Upper lobe of left lung (tissue), 4 donors: ENCODE measurements around the gene PPP6R2.

Source experiments
- EP300 ChIP-seq, 4 donors: sonication (generic); formaldehyde crosslinking; IDR thresholded peaks; one replicate each; pipeline ENCODE4 v1.5.1; 2017; ENCODE audit warnings: antibody characterized with exemption in 4 of 4, control low read depth in 2 of 4
- POLR2A ChIP-seq, 4 donors: fragments of 450-650 bp; IDR thresholded peaks; one replicate each; pipeline ENCODE4 v1.5.1; 2016 to 2017; ENCODE audit warnings: antibody characterized with exemption in 4 of 4, mild to moderate bottlenecking in 2 of 4
- POLR2AphosphoS5 ChIP-seq, 2 donors: sonication (generic); formaldehyde crosslinking; IDR thresholded peaks; one replicate each; pipeline ENCODE4 v1.5.1; 2017; ENCODE audit warnings: antibody characterized with exemption in 2 of 2
- TF ChIP-seq, protein P1 (sequence below), 6 experiments: fragments of 450-650 bp in 4 of 6; fragments of 200-600 bp in 2 of 6; sonication (generic) in 2 of 6; IDR thresholded peaks; one replicate each; pipeline ENCODE4 v1.5.1; 2016 to 2019; ENCODE audit warnings: antibody characterized with exemption in 6 of 6

DNA sequence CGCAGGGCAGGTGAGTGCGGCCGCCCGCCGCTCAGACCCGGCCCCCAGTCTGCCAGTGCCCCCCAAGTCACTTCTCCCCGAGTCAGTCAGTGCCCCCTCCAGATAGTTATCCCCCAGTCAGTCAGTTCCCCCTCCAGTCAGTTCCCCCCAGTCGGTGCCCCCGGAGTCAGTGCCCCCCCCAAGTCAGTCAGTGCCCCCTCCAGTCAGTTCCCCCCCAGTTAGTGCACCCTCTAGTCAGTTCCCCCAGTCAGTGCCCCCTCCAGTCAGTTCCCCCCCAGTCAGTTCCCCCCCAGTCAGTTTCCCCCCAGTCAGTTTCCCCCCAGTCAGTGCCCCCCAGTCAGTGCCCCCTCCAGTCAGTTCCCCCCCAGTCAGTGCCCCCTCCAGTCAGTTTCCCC is 411 bp downstream of the PPP6R2 start:
- TF ChIP-seq, protein P1, sequence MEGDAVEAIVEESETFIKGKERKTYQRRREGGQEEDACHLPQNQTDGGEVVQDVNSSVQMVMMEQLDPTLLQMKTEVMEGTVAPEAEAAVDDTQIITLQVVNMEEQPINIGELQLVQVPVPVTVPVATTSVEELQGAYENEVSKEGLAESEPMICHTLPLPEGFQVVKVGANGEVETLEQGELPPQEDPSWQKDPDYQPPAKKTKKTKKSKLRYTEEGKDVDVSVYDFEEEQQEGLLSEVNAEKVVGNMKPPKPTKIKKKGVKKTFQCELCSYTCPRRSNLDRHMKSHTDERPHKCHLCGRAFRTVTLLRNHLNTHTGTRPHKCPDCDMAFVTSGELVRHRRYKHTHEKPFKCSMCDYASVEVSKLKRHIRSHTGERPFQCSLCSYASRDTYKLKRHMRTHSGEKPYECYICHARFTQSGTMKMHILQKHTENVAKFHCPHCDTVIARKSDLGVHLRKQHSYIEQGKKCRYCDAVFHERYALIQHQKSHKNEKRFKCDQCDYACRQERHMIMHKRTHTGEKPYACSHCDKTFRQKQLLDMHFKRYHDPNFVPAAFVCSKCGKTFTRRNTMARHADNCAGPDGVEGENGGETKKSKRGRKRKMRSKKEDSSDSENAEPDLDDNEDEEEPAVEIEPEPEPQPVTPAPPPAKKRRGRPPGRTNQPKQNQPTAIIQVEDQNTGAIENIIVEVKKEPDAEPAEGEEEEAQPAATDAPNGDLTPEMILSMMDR (IDR thresholded peaks at IDR 0.05) = no peak
- no peak for TF ChIP-seq POLR2A (IDR thresholded peaks at IDR 0.05)
- TF ChIP-seq POLR2AphosphoS5 (IDR thresholded peaks at IDR 0.05) = no peak
- TF ChIP-seq EP300 (IDR thresholded peaks at IDR 0.05) = no peak
